ENCODE data around the gene PKNOX2. TPM values are rescaled to one million over a fixed set of nuclear protein-coding genes. Genes with fewer than 3 reads are reported as not detected.

The PKNOX2 gene
- total RNA-seq, 2 experiments from 2014 or later = not detected

GRCh38 chr11:125338886-125339811, 174.6 kb downstream of the PKNOX2 start:
- BruUV-seq (replicated peaks) = no TSS peak
- Histone ChIP-seq H3K4me1 (ENCODE audit: insufficient read depth, low read length, poor library complexity, severe bottlenecking) (no peaks in the 10 kb centered on the region), H3K79me2 (ENCODE audit: insufficient read depth, low read depth, low read length) (no peaks in the 10 kb centered on the region), H3K4me2 (ENCODE audit: low read length) (no peak overlapping the region), H3K9me2 (ENCODE audit: insufficient read depth, low read length) (no peaks in the 10 kb centered on the region), H2AFZ (ENCODE audit: low read length) (no peak overlapping the region), H4K20me1 (ENCODE audit: insufficient read depth, low read length) (no peaks in the 10 kb centered on the region), H3K36me3 (ENCODE audit: insufficient read depth, low read length) (no peaks in the 10 kb centered on the region), H3K4me3 (ENCODE audit: low read depth, low read length, poor library complexity, severe bottlenecking) (no peak overlapping the region), H3K27ac (ENCODE audit: low read depth, low read length, poor library complexity, severe bottlenecking) (no peak overlapping the region), H3K9me3 (ENCODE audit: low read length) (no peaks in the 10 kb centered on the region)
- no peak for TF ChIP-seq CTCF (conservative IDR thresholded peaks at IDR 0.05; ENCODE audit: low read length)
- no peak for TF ChIP-seq EZH2phosphoT487 (IDR thresholded peaks at IDR 0.05; ENCODE audit: borderline replicate concordance, low read depth, low read length)
- DNase-seq (ENCODE audit: low spot score) = no peak
- intact Hi-C loops (cut with micrococcal nuclease; ENCODE audit: unreplicated experiment) = no loop called here
- CTCF ChIA-PET (ENCODE audit: unreplicated experiment) = interaction anchor here (0.5 kb wide), 1 partner anchor 451 kb away, joined by 3 read pairs; no protein-coding TSS in a partner anchor
- POLR2A ChIA-PET = no interaction called here

- ChIA-PET POLR2A (no interaction called here), CTCF (ENCODE audit: unreplicated experiment) (no interaction called here)
- no TSS peak for BruUV-seq (replicated peaks)
Measured at GRCh38 chr11:125341676-125342075, 177.1 kb downstream of the PKNOX2 start.

More at GRCh38 chr11:125341676-125342075, 177.1 kb downstream of the PKNOX2 start:
- no peak overlapping the region for H3K27ac ChIP-seq (ENCODE audit: low read depth, low read length, poor library complexity, severe bottlenecking)
- no peaks in the 10 kb centered on the region for H3K36me3 ChIP-seq (ENCODE audit: insufficient read depth, low read length)
- H3K79me2 ChIP-seq (ENCODE audit: insufficient read depth, low read depth, low read length) = no peaks in the 10 kb centered on the region
- no peaks in the 10 kb centered on the region for H3K9me2 ChIP-seq (ENCODE audit: insufficient read depth, low read length)
- H3K4me3 ChIP-seq (ENCODE audit: low read depth, low read length, poor library complexity, severe bottlenecking) = no peak overlapping the region
- no peaks in the 10 kb centered on the region for H3K9me3 ChIP-seq (ENCODE audit: low read length)
- no peak overlapping the region for H2AFZ ChIP-seq (ENCODE audit: low read length)
- DNase-seq (ENCODE audit: low spot score) = no peak
- H4K20me1 ChIP-seq (ENCODE audit: insufficient read depth, low read length) = no peaks in the 10 kb centered on the region
- H3K4me1 ChIP-seq (ENCODE audit: insufficient read depth, low read length, poor library complexity, severe bottlenecking) = no peaks in the 10 kb centered on the region
- intact Hi-C loops (cut with micrococcal nuclease; ENCODE audit: unreplicated experiment) = no loop called here
- no peak for TF ChIP-seq EZH2phosphoT487 (IDR thresholded peaks at IDR 0.05; ENCODE audit: borderline replicate concordance, low read depth, low read length)
- no peak for TF ChIP-seq CTCF (conservative IDR thresholded peaks at IDR 0.05; ENCODE audit: low read length)
- H3K4me2 ChIP-seq (ENCODE audit: low read length) = no peak overlapping the region

Measured in OCI-LY7 (cell line).